ENCODE results near the gene POLR1C.
"Not testable (repeated sequence)": the region's sequence is repeated elsewhere in the genome, so short reads cannot be mapped to it uniquely, and the experiment has no call there.

The POLR1C gene, protein sequence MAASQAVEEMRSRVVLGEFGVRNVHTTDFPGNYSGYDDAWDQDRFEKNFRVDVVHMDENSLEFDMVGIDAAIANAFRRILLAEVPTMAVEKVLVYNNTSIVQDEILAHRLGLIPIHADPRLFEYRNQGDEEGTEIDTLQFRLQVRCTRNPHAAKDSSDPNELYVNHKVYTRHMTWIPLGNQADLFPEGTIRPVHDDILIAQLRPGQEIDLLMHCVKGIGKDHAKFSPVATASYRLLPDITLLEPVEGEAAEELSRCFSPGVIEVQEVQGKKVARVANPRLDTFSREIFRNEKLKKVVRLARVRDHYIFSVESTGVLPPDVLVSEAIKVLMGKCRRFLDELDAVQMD

DNA sequence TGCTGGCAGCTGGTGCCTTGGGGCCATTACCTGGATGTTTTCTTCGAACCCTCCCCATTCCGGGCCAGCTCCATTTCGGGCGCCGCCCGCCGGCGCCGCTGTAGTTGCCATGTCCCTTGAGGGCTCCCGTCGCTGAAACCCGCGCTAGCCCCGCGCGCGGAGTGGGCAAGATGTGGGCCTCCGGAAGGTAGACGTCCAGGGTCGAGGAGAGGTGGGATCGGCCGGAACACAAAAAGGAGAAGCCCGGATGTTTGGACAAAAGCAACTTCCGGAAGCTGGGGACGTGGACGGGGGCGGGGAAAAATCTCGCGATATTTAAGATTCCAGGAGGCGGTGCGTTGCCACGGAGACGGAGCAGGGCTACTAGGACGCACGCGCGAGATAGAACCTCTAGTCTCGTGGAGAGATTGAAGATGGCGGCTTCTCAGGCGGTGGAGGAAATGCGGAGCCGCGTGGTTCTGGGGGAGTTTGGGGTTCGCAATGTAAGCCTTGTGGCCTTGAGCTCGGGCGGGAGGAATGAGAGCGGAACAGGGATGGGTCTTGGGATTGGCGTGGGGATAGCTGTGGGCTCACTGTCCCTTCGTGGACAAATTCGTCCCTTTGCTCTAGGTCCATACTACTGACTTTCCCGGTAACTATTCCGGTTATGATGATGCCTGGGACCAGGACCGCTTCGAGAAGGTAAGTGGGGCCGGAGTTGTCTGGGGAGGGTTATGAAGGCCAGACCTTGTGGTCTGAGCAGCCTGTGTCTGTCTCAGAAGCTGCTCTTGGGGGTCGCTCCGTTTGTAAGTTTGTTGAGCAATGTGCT, at the start of gene POLR1C, which contains the start of gene YIPF3:
POLR1C (plus strand) TSS at position 393 of the 808 bp plus-strand sequence; CDS start at position 414, 21 bp downstream.
YIPF3 (minus strand) TSS at position 230 of the 808 bp plus-strand sequence; CDS start at position 111, 119 bp downstream.
- peak; percentile 99 for DNase-seq

GRCh38 chr6:43467265-43467664, 49.6 kb upstream of the POLR1C start:
- not testable (repeated sequence) for DNase-seq

- no peak for DNase-seq
Observed at GRCh38 chr6:43467752-43468151, 49.1 kb upstream of the POLR1C start.

DNA sequence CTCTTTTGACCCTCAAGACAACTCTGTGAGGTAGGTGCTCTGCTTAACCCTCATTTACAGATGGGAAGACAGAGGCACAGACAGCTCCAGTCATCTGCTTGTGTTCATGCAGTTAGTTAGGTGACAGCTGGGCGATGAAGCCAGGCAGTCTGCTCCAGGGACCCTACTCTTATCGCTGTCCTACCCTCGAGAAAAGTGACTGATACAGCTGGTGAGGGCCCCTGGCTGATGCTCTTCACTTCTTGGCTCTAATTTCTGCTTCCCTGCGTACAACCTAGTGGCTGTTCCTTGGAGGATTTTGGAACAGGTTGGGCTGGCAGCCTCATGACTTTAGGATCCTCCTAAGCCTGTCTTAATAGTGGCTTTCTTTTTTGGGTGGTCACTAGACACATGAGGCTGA, 48.6 kb upstream of the POLR1C start:
- no peak for DNase-seq

- no peak for DNase-seq
Observed at GRCh38 chr6:43468748-43469681, 47.9 kb upstream of the POLR1C start.

DNA sequence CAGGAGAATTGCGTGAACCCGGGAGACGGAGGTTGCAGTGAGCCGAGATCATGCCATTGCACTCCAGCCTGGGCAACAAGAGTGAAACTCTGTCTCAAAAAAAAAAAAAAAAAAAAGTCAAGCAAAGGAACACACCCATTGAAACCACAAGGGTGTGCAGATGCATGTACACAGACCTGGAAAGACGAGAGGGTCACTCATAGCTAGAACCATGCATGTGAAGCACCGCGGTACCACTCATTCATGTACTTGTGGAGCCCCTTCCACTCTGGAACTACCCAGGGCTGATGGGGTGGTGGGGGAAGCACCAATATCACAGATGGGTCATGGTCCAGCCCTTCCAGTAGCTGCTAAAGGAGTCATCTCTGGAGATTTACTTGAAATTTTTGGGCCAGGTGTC, 46.9 kb upstream of the POLR1C start:
- DNase-seq: no peak

DNA sequence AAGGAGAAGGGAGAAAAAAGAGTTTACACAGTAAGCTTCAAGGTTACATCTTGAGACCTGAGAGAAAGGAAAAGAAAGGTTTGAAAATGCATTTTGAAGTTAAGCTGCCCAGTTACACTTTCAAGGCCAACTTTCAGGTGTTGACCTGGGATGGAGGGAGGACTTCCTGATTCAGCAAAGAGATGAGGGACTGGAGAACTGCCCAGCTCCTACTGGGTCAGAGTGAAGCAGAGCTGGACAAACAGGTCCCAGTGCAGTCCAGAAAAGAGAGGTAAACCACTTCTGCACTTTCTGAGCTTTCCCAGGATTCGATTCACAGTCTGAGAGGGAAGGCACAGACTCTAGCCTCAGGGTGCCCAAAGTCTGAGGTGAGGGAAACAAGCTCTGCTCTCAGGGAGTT, 45.5 kb upstream of the POLR1C start:
- no peak for DNase-seq

DNA sequence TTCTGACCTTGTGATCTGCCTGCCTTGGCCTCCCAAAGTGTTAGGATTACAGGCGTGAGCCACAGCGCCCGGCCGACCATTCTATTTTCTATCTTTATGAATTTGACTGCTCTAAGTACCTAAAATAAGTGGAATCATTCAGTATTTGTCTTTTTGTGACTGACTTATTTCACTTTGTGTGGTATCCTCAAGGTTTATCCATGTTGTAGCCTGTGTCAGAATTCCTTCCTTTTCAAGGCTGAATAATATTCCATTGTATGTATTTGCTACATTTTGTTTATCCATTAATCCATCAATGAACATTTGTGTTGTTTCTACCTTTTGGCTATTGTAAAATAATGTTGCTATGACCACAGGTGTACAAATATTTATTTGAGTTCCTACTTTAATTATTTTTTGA, 44.4 kb upstream of the POLR1C start:
- DNase-seq: no peak

DNA sequence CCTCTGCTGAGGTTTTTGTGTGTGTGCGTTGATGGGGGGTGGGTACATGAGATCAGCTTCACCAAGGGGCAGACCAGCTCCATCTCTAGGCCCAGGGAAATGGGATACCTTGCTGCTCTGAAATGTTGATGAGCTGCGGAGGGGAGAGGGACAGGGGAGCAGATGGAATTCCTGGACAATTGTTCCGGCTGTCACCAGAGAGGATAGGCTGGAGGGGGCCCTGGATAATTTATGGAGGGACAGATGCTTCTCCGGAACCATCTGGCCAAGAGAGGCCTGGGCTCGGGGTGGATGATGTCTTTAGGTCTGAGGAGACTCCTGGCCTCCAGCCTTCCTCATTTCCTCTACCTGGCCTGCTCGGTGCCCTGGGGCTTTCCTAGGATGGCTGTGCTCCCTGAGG, 41.4 kb upstream of the POLR1C start:
- no peak for DNase-seq

DNA sequence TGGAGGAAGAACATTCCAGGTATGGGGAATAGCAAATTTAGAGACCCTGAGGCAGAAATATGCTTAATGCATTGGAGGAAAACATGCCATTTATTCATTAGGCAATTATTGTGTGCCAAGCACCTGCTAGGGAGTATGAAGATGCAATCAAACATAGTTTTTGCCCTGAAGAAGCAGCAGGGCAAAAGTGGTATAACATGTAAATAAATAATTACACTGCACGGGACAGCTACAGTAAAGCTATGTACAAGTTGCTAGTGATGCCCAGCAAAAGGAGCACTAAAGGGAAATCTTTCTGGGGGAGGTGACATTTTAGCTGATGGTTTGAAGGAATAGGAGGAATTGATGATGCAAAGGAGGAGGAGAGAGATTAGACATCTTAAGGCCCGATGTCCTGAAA, 40.1 kb upstream of the POLR1C start:
- no peak for DNase-seq

GRCh38 chr6:43477235-43478007, 39.5 kb upstream of the POLR1C start, which contains the start of gene TJAP1:
Gene TJAP1 (plus strand): TSS chr6:43477570. CDS start chr6:43499002, 21,432 bp downstream.
- DNase-seq: peak; percentile 92

- no peak for DNase-seq
Observed at GRCh38 chr6:43478008-43478372, 38.9 kb upstream of the POLR1C start.

- no peak for DNase-seq
Observed at GRCh38 chr6:43481075-43481474, 35.8 kb upstream of the POLR1C start.

GRCh38 chr6:43481591-43482236, 35.2 kb upstream of the POLR1C start:
- no peak for DNase-seq

- no peak for DNase-seq
Observed at GRCh38 chr6:43488667-43489276, 28.1 kb upstream of the POLR1C start.

- no peak for DNase-seq
Observed at GRCh38 chr6:43489277-43490072, 27.4 kb upstream of the POLR1C start.

DNA sequence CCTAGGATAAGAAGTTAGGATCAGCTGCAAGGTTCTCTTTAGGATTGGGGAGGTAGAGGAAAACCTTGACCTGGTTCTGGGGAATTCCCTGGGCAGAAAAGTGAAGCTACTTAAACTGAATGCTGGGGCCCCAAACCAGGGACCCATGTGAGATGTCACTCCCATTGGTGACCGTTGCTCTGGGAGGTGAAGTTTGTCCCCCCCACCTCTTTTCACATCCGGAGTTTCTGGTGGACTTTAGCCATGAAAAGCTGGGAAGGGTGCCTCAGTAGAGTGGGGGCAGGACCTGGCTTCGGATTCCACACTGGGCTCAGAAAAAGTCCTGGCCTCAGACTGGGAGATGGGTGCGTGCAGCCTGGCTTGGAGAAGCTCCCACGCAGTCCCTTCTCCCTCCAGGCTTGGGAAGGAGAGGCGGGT, 26.4 kb upstream of the POLR1C start:
- DNase-seq: no peak

DNA sequence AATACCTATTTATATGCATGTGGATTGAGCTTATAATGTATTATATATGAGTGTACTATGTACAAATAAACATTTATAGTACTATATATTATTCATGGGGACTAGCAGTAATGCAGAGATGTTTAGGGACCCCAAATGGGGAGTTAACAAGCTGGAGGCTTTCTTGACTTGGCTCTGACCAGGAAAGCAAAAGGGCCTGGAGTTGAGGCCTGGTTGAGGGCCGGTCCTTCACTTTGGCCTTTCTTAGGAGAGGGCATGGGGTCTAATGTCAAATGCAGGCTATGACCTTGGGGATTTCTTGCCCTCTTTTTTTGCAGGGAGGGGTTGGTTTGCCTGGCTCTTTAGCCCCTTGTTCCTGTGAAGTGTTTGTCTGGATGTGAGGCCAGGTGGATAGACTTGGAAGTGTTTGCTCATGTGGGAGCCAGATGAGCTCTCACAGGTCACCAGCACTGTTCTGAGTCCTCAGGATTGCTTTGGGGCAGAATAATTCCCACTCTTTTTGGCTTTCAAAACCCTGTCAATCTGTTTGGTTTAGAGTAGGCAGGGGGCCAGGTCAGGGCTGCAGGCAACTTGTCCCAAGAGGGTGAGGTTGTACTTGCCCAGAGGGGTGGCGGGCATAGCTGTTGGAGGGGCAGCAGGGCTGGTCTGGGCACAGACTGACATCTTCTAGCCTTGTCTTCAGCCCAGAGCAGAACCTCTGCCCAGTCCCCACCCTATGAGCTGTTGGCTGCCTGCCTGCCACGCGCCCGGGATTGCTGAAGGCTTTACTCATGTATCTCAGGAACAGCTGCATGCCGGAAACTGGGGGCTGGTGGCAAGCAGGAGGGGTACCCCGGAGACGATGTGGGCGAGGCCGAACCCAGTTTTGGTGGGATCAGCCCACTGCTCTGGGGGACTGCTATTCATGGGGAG, 24.9 kb upstream of the POLR1C start:
- no peak for DNase-seq

DNA sequence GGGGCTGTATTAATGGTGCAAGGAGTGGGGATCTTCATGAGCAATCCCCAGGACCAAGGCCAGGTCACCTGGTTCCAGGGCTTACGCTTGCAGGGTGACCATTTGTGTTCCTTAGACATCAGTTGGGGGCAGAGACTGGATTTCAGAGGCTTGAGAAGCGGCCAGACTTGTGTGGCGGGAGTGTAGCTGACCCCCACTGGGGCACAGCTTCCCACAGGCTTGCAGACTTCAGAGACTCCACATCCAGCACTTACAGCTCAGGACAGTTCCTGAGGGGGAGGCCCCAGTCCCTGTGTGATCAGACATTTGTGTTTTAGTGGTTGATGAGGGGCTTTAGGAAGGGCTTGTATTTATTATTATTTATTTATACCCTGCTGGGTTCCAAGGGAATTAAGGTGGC, 24.2 kb upstream of the POLR1C start:
- DNase-seq: no peak

Measured in RPMI8226 (cell line).